Stomach (tissue), 4 donors: ENCODE data around the gene TBX15.

ENCODE experiments used
- EP300 ChIP-seq: sonication (generic); formaldehyde crosslinking; IDR thresholded peaks from one replicate; pipeline ENCODE4 v1.6.1; 2017; ENCODE audit warnings: antibody characterized with exemption
- POLR2AphosphoS5 ChIP-seq, 3 donors: sonication (generic); formaldehyde crosslinking; IDR thresholded peaks; one replicate each; pipeline ENCODE4 v1.6.1; 2016; ENCODE audit warnings: antibody characterized with exemption in 3 of 3
- TF ChIP-seq, protein P1 (sequence below), 7 experiments: fragments of 450-650 bp in 4 of 7; fragments of 200-600 bp in 3 of 7; sonication (generic) in 3 of 7; IDR thresholded peaks; one replicate each; pipeline ENCODE4 v1.5.1; 2016 to 2019; ENCODE audit warnings: antibody characterized with exemption in 7 of 7, control low read depth in 2 of 7, mild to moderate bottlenecking in 1 of 7

DNA sequence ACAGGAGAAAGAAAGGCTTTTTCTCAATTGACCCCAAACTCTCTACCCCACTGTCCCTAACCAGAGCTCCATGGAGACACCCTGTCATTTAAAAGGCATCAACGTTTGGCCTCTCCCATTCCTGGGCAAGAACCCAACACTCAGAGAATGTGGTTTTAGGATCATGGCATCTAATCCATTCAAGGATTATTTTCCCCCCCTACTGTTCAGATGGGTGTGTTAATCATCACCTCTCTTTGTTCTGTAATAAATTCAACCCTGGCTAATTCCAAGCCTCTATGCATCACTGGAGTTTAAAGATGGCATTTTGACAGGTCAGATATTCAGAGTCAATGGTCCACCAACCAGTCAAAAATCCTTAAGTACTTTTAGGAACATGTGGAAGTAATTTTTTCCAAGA, 42.7 kb downstream of the TBX15 start:
- TF ChIP-seq POLR2AphosphoS5 (IDR thresholded peaks at IDR 0.05): no peak
- TF ChIP-seq, protein P1, sequence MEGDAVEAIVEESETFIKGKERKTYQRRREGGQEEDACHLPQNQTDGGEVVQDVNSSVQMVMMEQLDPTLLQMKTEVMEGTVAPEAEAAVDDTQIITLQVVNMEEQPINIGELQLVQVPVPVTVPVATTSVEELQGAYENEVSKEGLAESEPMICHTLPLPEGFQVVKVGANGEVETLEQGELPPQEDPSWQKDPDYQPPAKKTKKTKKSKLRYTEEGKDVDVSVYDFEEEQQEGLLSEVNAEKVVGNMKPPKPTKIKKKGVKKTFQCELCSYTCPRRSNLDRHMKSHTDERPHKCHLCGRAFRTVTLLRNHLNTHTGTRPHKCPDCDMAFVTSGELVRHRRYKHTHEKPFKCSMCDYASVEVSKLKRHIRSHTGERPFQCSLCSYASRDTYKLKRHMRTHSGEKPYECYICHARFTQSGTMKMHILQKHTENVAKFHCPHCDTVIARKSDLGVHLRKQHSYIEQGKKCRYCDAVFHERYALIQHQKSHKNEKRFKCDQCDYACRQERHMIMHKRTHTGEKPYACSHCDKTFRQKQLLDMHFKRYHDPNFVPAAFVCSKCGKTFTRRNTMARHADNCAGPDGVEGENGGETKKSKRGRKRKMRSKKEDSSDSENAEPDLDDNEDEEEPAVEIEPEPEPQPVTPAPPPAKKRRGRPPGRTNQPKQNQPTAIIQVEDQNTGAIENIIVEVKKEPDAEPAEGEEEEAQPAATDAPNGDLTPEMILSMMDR (IDR thresholded peaks at IDR 0.05): no peak
- no peak for TF ChIP-seq EP300
